Measurements from ENCODE around the gene B4GALT2. TPM values are rescaled to one million over a fixed set of nuclear protein-coding genes. Genes with fewer than 3 reads are reported as not detected.

B4GALT2 gene
- polyA plus RNA-seq, 1 of the 3 experiments (the other 2 are of a cell fraction), result 48.0 TPM

- 0% methylated on average over 4 of the region's 45 CpGs for WGBS (ENCODE audit: low lambda C conversion rate)
- Histone ChIP-seq H2AFZ (ENCODE audit: low read depth) (no peak overlapping the region), H3K9me3 (no peaks in the 10 kb centered on the region), H3K4me3 (ENCODE audit: low read depth in 2 of 2, low read length in 1 of 2) (peak overlapping the region; percentile 59 to 71), H3K4me1 (ENCODE audit: control insufficient read depth in 1 of 2, insufficient read depth in 2 of 2, low read depth in 1 of 2, low read length in 1 of 2) (peaks cover 5 to 42% of the 10 kb centered on the region in 2 experiments; a peak in 1 of 4 replicates), H3K27me3 (ENCODE audit: insufficient read depth) (no peaks in the 10 kb centered on the region), H3K9me2 (no peaks in the 10 kb centered on the region), H3F3A (replicated peaks; ENCODE audit: insufficient read depth) (peaks cover 4% of the 10 kb centered on the region), H4K20me1 (ENCODE audit: insufficient read depth) (peaks cover 20% of the 10 kb centered on the region), H3K27ac (ENCODE audit: low read depth in 2 of 2, low read length in 1 of 2) (peak overlapping the region; percentile 37 to 74), H3K79me2 (ENCODE audit: insufficient read depth) (peaks cover 75% of the 10 kb centered on the region), H3K36me3 (replicated peaks in 1 of 2; ENCODE audit: control insufficient read depth in 1 of 2, insufficient read depth in 2 of 2, low read length in 1 of 2) (peaks cover 16 to 26% of the 10 kb centered on the region in 2 experiments), H3K4me2 (peak overlapping the region; percentile 94), H3K9ac (peak overlapping the region; percentile 81)
- peak; percentile 89 for DNase-seq
- ChIA-PET POLR2A (interaction anchor here (0.8 to 1.2 kb wide), 3 partner anchors 9 to 33 kb away, joined by 3 to 4 read pairs (median 4); partner anchors contain the start of gene IPO13), CTCF (interaction anchor here (1.0 to 1.6 kb wide), 4 partner anchors 10 to 216 kb away, joined by 3 to 10 read pairs (median 5); no protein-coding TSS in a partner anchor)
- TF ChIP-seq MXI1 (IDR thresholded peaks at IDR 0.05; ENCODE audit: low read depth, low read length) (peak; percentile 98), USF1 (IDR thresholded peaks at IDR 0.05; ENCODE audit: borderline replicate concordance, low read depth) (peak; percentile 76), SIN3A (IDR thresholded peaks at IDR 0.05; ENCODE audit: borderline replicate concordance, low read depth, low read length) (peak; percentile 85), GATA2 (CRISPR knock-in tag; IDR thresholded peaks at IDR 0.05) (no peak), FOXJ3 (CRISPR knock-in tag; IDR thresholded peaks at IDR 0.05) (no peak), RAD21 (IDR thresholded peaks at IDR 0.05; ENCODE audit: low read length) (0 out of 2 replicates have a peak, but pooled peaks have one; percentile 18)
- TF ChIP-seq, protein P1, sequence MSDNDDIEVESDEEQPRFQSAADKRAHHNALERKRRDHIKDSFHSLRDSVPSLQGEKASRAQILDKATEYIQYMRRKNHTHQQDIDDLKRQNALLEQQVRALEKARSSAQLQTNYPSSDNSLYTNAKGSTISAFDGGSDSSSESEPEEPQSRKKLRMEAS (IDR thresholded peaks at IDR 0.05; ENCODE audit: low read depth), result peak; percentile 96
Measured at GRCh38 chr1:43979528-43980254, 681 bp downstream of the B4GALT2 start.

DNA sequence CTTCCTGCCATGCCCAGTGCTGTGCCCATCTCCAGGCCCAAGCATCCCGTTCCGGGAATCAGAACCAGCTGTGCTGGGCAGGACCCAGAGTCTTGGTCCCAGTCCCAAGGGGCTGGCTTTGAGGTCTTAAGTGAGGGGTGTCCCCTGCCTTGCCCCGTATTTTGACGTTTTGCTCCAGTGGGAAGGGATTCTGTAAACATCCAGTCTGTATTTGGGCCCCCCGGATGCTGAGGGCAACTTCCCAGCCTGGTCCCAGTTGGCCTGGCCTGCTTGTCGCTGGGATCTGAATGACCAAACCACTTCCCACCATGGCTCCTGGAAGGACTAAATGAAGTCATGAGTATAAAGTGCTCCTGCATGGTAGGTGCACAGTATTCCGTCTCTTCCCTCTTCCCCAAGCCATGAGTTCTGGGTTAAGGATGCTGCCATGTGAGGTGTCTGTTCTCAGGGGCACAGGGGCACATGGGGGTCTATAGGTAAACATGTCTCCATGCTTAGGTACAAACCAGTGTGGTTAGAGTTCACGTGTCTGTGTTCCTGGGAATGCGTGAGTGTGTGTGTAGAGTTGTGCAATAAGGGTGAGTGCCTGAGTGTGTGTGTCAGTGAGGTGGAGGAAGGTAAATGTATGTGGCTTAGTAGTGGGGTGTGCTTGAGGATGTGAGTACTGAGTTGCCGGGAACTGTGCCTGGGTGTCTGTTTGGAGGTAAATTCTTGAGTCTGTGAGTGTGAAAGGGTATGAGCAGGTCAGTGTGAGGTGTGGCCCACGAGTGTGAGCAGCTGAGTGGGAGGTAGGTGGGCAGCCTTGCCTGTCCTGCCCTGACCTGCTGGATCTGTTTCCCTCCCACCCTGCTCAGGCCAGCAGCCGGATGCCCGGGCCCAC is 1.5 kb downstream of the B4GALT2 start:
- Histone ChIP-seq H3K9ac (peak overlapping the region; percentile 81), H3K27ac (ENCODE audit: low read depth in 2 of 2, low read length in 1 of 2) (peak overlapping the region; percentile 37 to 74; a peak in 3 of 4 replicates), H2AFZ (ENCODE audit: low read depth) (no peak overlapping the region), H4K20me1 (ENCODE audit: insufficient read depth) (peaks cover 20% of the 10 kb centered on the region), H3K9me3 (no peaks in the 10 kb centered on the region), H3F3A (replicated peaks; ENCODE audit: insufficient read depth) (peaks cover 4% of the 10 kb centered on the region), H3K36me3 (replicated peaks in 1 of 2; ENCODE audit: control insufficient read depth in 1 of 2, insufficient read depth in 2 of 2, low read length in 1 of 2) (peaks cover 16 to 28% of the 10 kb centered on the region in 2 experiments), H3K4me1 (ENCODE audit: control insufficient read depth in 1 of 2, insufficient read depth in 2 of 2, low read depth in 1 of 2, low read length in 1 of 2) (peaks cover 5 to 40% of the 10 kb centered on the region in 2 experiments; a peak in 1 of 4 replicates), H3K9me2 (no peaks in the 10 kb centered on the region), H3K27me3 (ENCODE audit: insufficient read depth) (no peaks in the 10 kb centered on the region), H3K79me2 (ENCODE audit: insufficient read depth) (peaks cover 67% of the 10 kb centered on the region), H3K4me2 (peak overlapping the region; percentile 94), H3K4me3 (ENCODE audit: low read depth in 2 of 2, low read length in 1 of 2) (peak overlapping the region; percentile 59 to 71)
- no peak for TF ChIP-seq MEF2A (IDR thresholded peaks at IDR 0.05; ENCODE audit: borderline replicate concordance, low read depth)
- no peak for TF ChIP-seq FOSL2 (IDR thresholded peaks at IDR 0.05; ENCODE audit: borderline replicate concordance, low read depth)
- TF ChIP-seq FOXJ3 (CRISPR knock-in tag; IDR thresholded peaks at IDR 0.05), result no peak
- WGBS (ENCODE audit: low lambda C conversion rate), result 51% methylated on average over 9 of the region's 13 CpGs
- DNase-seq, result peak; percentile 34
- ChIA-PET POLR2A (interaction anchor here (0.8 to 1.2 kb wide), 3 partner anchors 10 to 33 kb away, joined by 3 to 4 read pairs (median 4); partner anchors contain the start of gene IPO13), CTCF (interaction anchor here (1.0 to 1.6 kb wide), 5 partner anchors 10 to 217 kb away, joined by 3 to 10 read pairs (median 3); no protein-coding TSS in a partner anchor)
